OCI-LY1 (cell line): ENCODE results near the gene PRKCD.

Experiments
- H2AFZ ChIP-seq: fragments of 200-600 bp; sonication (generic), shearing (Covaris generic); 2 replicates; pipeline ENCODE4 v1.6.0; 2014; ENCODE audit warnings: antibody characterized with exemption, mild to moderate bottlenecking, low read length
- H3F3A ChIP-seq: fragments of 200-600 bp; sonication (generic), shearing (Covaris generic); 2 replicates; pipeline ENCODE4 v1.6.0; 2014; ENCODE audit warnings: mild to moderate bottlenecking, antibody characterized with exemption, low read length, moderate library complexity; ENCODE audit not compliant: insufficient read depth
- H3K27ac ChIP-seq: fragments of 200-600 bp; sonication (generic); 2 replicates; pipeline ENCODE4 v1.5.1; 2014; ENCODE audit warnings: low read length, mixed run types, mild to moderate bottlenecking, low read depth; ENCODE audit not compliant: poor library complexity, severe bottlenecking
- H3K27me3 ChIP-seq: fragments of 200-600 bp; sonication (generic); 2 replicates; pipeline ENCODE4 v1.6.0; 2014; ENCODE audit warnings: antibody characterized with exemption, mild to moderate bottlenecking, low read length, moderate library complexity; ENCODE audit not compliant: insufficient read depth
- H3K36me3 ChIP-seq: fragments of 200-600 bp; sonication (generic); 2 replicates; pipeline ENCODE4 v1.6.1; 2014; ENCODE audit warnings: mild to moderate bottlenecking, antibody characterized with exemption, low read length, moderate library complexity, mixed read lengths; ENCODE audit not compliant: insufficient read depth
- H3K4me1 ChIP-seq: fragments of 200-600 bp; sonication (generic); 2 replicates; pipeline ENCODE4 v1.5.1; 2014; ENCODE audit warnings: mild to moderate bottlenecking, low read length, moderate library complexity; ENCODE audit not compliant: insufficient read depth, severe bottlenecking
- H3K4me2 ChIP-seq: fragments of 200-600 bp; sonication (generic), shearing (Covaris generic); 2 replicates; pipeline ENCODE4 v1.6.1; 2014; ENCODE audit warnings: low read length
- H3K4me3 ChIP-seq: fragments of 200-600 bp; sonication (generic); 2 replicates; pipeline ENCODE4 v1.5.1; 2014; ENCODE audit warnings: low read length, low read depth, mild to moderate bottlenecking, mixed read lengths; ENCODE audit not compliant: poor library complexity, severe bottlenecking
- H3K79me2 ChIP-seq: fragments of 200-600 bp; shearing (Covaris generic); 2 replicates; pipeline ENCODE4 v1.6.1; 2016; ENCODE audit warnings: mixed run types, low read length, mixed read lengths; ENCODE audit not compliant: insufficient read depth
- H3K9ac ChIP-seq: fragments of 200-600 bp; sonication (generic), shearing (Covaris generic); 2 replicates; pipeline ENCODE4 v1.6.1; 2014; ENCODE audit warnings: mild to moderate bottlenecking, low read length, mixed read lengths
- H3K9me2 ChIP-seq: fragments of 200-600 bp; sonication (generic), shearing (Covaris generic); 2 replicates; pipeline ENCODE4 v1.6.1; 2014; ENCODE audit warnings: low read depth, mild to moderate bottlenecking, low read length, mixed read lengths
- H3K9me3 ChIP-seq: fragments of 200-600 bp; shearing (Covaris generic); 2 replicates; pipeline ENCODE4 v1.6.1; 2014; ENCODE audit warnings: low read length, mixed read lengths
- H4K20me1 ChIP-seq: fragments of 200-600 bp; sonication (generic), shearing (Covaris generic); 2 replicates; pipeline ENCODE4 v1.6.0; 2016; ENCODE audit warnings: mild to moderate bottlenecking, low read length; ENCODE audit not compliant: insufficient read depth
- CTCF ChIP-seq: fragments of 200-600 bp; sonication (generic), shearing (Covaris generic); IDR thresholded peaks from 2 replicates; pipeline ENCODE4 v1.5.1; 2017; ENCODE audit warnings: mild to moderate bottlenecking, antibody characterized with exemption, low read length, moderate library complexity, mixed read lengths
- EZH2 ChIP-seq: fragments of 200-600 bp; sonication (generic), shearing (Covaris generic); IDR thresholded peaks from 2 replicates; pipeline ENCODE4 v1.8.0; 2017; ENCODE audit warnings: borderline replicate concordance, mixed run types, mild to moderate bottlenecking, antibody characterized with exemption, low read length, moderate library complexity, mixed read lengths

Gene PRKCD

GRCh38 chr3:53120336-53120735 is 40.7 kb upstream of the PRKCD start:
- Histone ChIP-seq H4K20me1 (no peaks in the 10 kb centered on the region), H3K79me2 (no peaks in the 10 kb centered on the region), H3K27ac (no peak overlapping the region), H3K36me3 (peaks cover 89% of the 10 kb centered on the region), H3K4me1 (no peaks in the 10 kb centered on the region), H3K4me2 (no peak overlapping the region), H3K4me3 (no peak overlapping the region), H3K27me3 (no peaks in the 10 kb centered on the region), H3K9me3 (no peaks in the 10 kb centered on the region), H3K9me2 (no peaks in the 10 kb centered on the region), H2AFZ (no peak overlapping the region), H3K9ac (no peak overlapping the region), H3F3A (no peaks in the 10 kb centered on the region)
- TF ChIP-seq CTCF (no peak), EZH2 (no peak)

- Histone ChIP-seq H4K20me1 (no peaks in the 10 kb centered on the region), H3K4me2 (no peak overlapping the region), H3K36me3 (peaks cover 93% of the 10 kb centered on the region), H3K9me2 (no peaks in the 10 kb centered on the region), H3K9ac (no peak overlapping the region), H2AFZ (no peak overlapping the region), H3K27me3 (no peaks in the 10 kb centered on the region), H3K79me2 (no peaks in the 10 kb centered on the region), H3K9me3 (no peaks in the 10 kb centered on the region), H3K27ac (no peak overlapping the region), H3K4me1 (no peaks in the 10 kb centered on the region), H3F3A (no peaks in the 10 kb centered on the region), H3K4me3 (no peak overlapping the region)
- TF ChIP-seq EZH2, result no peak
- no peak for TF ChIP-seq CTCF
Measured at GRCh38 chr3:53122255-53122932, 38.6 kb upstream of the PRKCD start.

DNA sequence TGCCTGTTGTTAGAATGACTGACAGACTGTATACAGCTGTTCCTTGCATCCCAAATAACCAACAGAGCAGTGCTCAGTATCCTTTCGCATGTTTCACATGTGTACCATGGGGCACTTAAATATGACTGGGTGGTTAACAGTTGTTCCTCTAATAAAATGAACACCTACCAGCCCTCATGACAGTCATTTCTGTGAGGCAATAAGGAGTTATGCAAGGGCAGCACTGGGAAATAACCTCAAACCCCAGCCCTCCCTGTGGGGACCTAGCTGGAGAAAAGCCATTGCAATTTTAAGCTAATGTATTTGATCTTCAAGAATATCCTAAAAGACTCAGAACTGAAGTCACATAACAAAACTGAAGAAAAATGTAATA is 38.1 kb upstream of the PRKCD start:
- Histone ChIP-seq H4K20me1 (no peaks in the 10 kb centered on the region), H3K9ac (no peak overlapping the region), H3K9me3 (no peaks in the 10 kb centered on the region), H3K79me2 (no peaks in the 10 kb centered on the region), H3K27ac (no peak overlapping the region), H3K27me3 (no peaks in the 10 kb centered on the region), H3K4me2 (no peak overlapping the region), H3K9me2 (no peaks in the 10 kb centered on the region), H3F3A (no peaks in the 10 kb centered on the region), H3K4me3 (no peak overlapping the region), H3K4me1 (no peaks in the 10 kb centered on the region), H3K36me3 (peaks cover 88% of the 10 kb centered on the region), H2AFZ (no peak overlapping the region)
- TF ChIP-seq EZH2 (no peak), CTCF (no peak)
